Measurements from ENCODE around the gene SPCS1. TPM values are rescaled to one million over a fixed set of nuclear protein-coding genes. Genes with fewer than 3 reads are reported as not detected.
"Not testable (repeated sequence)": the region's sequence is repeated elsewhere in the genome, so short reads cannot be mapped to it uniquely, and the experiment has no call there.

The SPCS1 gene
- total RNA-seq, 1 donor from 2014 or later, result 125 TPM

DNA sequence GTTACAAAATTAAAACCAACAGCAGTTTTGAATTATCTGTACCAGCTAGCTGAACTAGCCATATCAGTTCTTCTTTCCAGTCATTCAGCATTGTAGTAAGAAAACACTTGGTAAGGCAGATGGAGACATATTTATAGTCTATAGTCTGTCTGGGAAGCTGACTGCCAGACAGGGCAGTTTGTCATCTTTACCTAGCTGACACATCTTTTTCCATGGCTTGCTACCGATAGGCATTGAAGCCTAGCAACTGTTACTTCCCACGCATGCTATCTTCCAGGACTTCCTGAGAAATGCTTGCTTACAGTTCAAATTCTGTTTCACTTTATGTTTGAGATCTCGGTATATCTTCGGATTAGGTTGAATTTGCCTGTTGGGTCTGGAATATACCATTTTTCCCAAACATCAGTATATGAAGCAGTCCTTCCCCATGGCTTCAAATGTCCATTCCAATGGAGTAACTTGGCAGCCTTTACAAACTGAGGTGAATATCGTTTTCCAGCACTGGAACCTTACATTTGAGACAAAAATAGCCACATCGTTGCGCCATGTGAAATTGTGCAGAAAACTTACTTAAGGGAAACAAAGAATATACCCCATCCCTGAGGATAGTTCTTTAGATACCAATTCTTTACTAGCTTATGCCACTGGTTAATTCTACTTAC, 11.2 kb upstream of the SPCS1 start:
- DNase-seq (ENCODE audit: low spot score), result no peak

DNA sequence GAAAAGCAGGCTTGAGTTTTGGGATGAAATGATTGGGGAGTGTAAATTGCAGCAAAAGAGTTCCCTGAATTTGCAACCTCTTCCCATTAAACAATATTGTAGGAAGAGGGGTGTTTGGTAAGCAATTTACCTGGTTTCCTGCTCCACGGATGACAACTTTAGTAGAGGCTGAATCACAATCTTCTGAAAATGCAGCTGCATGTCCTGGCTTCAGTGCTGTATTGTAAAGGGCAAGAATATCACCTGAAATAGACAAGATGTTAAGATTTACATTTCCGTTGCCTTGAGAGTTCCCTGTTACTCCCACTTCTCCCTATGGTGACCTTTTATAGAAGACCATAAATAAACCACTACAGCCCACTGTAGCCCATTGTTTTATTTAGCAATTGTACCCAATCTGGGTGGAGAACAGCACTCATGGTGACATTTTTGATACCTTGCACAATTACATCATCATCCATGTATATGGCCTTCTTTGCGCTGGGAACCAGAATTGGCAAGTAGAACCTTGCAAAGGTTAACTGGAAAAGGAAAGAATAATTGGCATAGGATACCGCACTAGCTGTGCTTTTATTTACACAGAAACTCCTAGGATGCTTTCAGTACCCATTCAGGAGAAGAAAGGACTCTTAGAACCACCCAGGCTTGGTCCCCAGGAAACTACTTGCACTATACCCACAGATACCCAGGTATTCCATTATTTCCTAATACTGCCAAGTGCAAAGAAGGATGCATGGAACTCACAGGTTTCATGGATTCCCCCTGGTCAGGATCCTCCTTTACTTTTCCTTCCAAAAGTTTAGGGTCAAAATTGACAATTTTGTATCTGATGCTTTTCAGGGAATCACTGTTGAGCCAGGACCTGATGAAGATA, 9.9 kb upstream of the SPCS1 start:
- no peak for DNase-seq (ENCODE audit: low spot score)

DNA sequence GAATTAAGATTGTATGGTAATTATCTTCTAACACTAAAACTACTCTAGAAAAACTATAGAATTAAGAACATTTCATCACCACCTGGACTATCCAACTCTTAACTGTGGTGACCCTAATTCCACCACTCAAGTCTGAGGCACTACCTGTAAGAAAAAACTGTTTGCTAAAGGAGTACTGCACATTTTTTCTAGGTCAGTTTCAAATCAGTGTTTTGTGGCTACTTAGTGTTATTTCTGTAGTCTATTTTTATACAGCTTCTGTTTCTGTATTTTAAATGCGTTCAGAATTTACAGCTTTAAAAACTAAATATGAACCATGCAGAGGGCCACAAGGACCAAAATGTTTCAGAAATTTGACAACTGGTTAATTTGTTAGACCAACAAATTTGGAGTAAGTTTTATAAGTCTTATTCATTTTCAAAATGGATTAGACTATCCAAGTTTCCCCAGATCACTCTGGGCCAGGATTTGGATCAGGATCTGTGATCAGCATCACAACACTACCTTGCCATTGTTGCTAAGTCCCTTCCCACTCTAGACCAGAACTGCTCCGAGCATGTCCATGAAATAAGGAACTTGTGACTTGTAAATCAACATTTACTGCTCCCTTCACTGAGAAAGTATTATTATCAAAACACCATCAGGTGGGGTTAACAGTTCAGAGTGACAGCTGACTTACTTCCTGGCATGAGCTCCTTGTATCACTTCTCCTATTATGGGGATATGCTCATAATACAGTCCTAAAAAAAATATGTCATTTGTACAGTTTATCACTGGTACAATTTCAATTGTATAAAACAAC, 8.9 kb upstream of the SPCS1 start:
- no peak for DNase-seq (ENCODE audit: low spot score)

DNA sequence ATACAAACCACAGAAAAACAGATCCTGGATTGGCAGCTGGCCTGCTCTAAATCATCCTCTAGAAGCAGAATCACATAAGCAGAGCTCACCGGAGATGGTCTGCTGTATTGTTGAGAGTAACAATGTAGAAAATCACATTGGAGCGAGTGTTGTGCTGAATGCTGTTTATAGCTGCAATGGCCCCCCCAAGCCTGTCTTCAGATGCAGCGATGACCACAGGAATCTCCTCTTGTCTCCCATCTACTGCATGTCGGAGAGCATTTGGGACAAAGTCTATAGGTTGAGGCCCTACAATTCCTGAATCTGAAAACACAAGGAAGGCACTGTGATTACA, 8.3 kb upstream of the SPCS1 start:
- DNase-seq (ENCODE audit: low spot score), result no peak

DNA sequence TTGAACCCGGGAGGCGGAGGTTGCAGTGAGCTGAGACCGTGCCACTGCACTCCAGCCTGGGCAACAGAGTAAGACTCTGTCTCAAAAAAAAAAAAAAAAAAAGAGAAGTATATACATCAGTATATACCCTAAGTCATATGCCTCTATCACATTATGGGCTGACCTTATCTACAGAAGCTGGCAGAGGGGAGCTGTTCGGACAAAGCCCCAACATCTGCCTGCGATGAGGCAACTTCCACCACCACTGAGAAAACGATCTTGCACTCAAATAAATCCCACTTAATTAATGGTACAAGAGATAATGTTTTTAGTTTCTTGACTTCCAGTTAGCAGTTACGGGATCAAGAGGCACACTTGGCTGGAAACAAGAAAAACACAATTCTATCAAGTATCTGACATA, 2.6 kb upstream of the SPCS1 start:
- DNase-seq (ENCODE audit: low spot score), result no peak

DNA sequence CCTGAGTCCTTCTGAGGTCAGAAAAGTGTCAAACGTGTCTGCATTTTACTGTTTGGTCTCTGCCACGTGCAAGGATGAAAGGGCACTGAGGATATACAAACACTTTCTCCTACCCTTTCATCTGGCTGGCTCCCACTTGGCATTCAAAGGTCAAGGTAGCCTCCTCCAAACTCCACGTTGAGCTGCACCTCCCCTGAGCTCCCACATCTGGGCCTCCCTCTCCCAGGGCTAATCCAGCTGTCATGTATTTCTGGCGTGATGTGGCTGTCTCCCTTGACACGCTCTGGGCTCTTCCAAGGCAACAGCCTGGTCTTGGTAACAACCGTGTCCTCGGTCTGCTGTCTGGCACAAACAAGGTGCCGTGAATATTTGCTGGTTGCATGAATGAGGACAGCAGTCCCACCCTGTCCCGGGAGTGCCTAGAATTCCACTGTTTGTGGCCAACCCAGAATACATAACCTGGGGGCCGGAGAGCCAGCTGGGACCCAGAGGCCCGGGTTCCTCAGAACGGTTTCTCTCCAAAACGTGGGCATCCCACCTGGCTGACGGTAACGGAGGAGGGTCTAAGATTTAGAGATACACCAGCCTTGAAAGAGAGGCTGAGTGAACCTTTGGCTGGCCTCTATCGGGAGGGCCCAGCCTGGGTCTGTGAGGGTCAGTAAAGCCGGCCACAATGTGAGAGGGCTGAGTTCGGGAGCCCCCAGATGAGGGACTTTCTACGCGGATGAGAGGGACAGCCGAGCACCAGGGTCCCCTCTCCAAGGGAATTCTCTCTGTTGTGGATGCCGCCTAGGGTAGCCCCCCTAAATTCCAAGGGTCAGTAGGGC, 1.1 kb upstream of the SPCS1 start:
- no peak for DNase-seq (ENCODE audit: low spot score)

DNA sequence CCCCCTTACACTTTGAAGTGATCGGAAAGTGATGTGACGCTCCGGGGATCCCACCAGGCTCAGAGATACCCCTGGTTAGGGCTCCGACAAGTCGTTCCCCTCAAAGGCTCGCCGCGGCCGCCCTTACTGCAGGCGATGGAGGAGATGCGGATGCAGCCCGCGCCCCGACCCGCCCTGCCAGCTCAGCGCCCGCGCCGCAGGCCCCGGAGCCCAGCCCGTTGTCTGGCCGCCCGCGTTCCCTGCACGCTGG, 543 bp upstream of the SPCS1 start:
- no peak for DNase-seq (ENCODE audit: low spot score)

DNA sequence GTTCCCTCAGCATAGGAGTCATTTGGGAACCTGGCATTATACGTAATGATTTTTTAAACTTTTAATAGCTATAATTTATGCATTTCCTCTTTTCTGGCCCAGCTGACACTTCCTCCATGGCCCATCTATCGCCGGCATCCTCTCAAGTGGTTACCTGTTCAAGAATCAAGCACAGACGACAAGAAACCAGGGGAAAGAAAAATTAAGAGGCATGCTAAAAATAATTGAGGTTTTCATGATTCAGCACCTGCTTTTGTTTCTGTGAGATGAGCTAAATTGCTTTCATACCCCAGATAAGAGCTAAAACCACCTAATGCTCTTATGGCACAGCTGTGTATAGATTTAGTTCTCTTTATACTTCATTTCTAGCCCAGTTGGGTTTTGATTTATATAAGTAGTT, 1.7 kb downstream of the SPCS1 start:
- no peak for DNase-seq (ENCODE audit: low spot score)

DNA sequence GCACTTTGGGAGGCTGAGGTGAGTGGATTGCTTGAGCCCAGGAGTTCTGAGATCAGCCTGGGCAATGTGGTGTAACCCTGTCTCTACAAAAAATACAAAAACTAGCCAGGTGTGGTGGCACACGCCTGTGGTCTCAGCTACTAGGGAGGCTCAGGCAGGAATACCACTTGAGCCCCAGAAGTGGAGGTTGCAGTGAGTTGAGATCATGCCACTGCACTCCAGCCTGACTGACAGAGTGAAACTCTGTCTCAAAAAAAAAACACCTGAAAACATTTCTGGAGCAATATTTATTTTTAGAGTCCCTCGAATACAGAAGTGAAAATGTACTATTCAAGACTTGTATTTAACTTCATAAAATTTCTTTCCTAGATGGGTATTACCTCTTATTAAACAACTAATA, 4.6 kb downstream of the SPCS1 start:
- no peak for DNase-seq (ENCODE audit: low spot score)

DNA sequence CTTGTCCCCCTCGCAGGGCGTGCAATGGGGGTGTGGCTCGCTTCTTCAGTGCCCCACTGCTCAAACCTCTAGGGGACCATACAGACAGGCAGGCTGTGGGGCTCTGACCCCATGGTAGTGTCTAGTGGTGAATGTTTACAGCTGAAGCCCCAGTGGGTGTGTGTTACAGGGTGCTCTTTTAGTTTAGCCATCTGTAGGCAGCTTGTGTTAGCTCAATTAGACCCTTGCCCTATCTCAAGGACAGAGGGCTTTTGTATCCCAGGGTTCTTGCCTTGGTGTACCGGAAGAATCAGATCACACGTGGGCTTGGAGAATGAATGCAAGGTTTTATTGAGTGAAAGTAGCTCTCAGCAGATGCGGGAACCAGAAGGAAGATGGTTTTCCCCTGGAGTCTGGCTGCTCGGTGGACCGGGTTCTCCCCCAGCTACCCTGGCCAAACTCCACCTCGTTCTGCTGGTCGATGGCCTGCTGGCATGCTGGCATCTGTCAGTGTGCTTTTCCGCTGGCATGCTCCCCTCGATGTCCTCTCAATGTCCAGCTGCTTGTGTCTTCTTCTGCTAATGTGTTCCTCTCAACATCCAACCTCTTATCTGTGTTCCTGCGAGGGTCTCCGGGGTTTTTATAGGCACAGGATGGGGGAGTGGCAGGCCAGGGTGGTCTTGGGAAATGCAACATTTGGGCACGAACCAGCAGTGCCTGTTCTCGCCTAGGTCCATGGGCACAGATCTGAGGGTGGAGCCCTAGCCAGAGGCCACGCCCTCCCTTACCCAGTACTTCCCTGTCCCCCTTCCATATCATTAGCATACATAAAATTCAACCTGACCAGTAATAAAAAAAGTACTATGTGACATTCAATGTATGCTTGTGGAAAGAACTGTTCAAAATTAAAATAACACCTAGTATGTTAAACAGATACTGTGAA, 6.6 kb downstream of the SPCS1 start:
- no peak for DNase-seq (ENCODE audit: low spot score)

DNA sequence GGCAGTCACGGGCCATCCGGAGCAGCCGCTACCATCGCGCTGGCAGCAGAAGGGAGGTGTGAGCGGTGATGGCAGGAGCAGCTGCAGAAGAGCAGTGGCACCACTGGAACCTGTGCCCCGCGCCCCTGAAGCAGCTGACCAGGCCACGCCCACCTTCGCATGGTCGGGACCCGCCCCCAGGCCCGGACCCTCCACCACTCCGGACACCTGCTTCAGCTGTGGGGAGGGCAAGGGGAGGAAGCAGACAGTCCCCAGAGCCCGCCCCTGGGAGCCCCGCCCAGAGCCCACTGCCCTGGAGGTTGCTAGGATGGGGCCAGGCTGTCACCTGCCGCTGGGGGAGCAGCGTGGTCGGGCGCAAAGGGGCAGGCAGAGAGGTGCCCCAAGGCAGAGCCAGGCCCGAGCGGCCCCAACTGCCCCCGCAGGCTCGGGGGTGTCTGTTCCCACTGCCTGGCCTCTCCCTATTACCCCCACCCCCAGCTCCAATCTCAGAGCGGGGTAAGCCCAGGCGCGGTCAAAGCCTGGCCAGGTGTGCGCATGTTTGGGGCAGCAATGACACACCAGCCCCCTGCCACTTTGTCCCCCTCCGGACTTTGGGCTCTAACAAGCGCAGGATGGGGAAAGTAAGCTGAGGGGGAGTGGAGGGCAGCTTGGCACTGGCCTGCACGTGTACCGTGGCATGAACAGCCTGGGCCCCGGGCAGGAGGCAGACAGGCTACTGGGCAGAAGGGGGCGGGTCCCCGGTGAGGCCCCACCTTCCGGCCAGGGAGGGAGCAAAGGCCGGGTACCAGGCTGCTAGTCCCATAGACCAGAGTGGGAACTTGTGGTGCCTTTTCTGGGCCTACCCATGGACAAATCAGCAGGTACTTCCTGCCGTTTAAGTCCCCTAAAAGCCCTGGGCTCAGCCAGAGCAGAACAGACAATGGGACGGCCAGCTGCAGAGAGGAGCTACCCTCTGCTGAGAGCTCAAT, 8.7 kb downstream of the SPCS1 start:
- DNase-seq (ENCODE audit: low spot score), result no peak

DNA sequence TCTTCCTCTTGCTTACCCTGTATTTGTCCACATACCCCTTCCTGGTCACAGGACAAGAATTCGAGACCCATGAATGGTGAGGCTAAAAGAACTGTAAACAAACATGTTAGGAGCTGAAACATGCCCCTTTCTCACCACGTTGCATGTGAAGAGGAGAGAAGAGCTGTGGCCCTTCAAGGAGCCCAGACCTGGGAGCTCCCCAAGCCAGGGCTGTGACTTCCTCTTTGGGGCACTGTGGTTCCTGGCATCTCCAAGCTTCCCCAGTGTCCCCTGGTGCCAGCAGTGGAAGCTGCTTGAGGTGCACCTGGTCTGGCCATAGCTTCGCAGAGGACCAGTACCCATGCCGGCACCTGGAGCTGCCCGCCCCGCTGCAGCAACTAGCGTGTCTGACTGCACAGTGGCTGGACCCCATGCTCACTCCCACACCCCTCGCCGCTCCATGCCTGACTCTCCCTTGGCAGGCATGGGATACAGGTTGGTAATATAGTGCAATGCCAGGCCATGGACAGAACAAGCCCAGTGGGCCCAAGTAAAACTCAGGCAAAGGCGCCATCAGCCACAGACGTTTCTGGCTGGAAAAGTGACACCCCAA, 9.9 kb downstream of the SPCS1 start:
- DNase-seq (ENCODE audit: low spot score), result no peak

DNA sequence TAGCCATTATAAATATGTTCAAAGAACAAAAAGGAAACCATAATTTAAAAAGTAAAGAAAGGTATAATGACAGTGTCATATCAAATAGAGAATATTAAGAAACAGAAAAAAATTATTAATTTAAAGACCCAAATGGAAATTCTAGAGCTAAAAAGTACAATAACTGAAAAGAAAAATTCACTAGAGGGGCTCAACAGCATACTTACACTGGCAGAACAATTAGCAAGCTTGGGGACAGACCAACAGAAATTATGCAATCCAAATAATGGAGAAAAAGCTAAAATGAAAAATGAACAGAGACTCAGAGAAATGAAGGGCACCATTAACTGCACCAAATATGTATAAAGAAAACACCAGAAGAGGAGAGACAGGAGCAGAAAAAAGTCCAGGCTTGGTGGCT, 13.7 kb downstream of the SPCS1 start:
- no peak for DNase-seq (ENCODE audit: low spot score)

DNA sequence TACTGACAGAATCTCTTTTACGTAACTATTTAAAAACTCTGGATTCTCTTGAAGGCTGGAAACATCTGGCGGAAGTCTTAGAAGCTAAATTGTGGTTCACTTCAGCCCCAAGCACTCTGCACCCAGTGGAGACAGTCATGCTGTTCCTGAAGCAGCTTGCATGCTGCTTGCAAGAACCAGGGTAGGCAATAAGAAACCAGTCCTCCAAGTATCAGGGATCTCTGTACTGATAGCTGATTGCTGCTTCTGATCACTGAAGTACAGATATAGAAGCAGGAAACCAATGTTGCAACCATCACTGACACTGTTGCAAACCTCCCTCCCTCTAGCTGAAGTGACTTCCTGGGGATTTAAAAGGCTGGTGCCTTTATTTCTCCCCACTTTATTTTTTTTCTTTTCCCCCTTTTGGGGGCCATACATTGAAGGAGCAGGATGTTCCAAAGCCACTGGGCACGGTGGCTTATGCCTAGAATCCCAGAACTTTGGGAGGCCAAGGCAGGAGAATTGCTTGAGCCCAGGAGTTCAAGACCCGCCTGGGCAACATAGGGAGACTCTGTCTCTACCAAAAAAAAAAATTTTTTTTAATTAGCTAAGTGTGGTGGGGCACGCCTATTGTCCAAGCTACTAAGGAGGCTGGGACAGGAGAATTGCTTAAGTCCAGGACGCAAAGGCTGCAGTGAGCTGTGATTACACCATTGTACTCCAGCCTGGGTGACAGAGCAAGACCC, 15.3 kb downstream of the SPCS1 start:
- DNase-seq (ENCODE audit: low spot score), result no peak

DNA sequence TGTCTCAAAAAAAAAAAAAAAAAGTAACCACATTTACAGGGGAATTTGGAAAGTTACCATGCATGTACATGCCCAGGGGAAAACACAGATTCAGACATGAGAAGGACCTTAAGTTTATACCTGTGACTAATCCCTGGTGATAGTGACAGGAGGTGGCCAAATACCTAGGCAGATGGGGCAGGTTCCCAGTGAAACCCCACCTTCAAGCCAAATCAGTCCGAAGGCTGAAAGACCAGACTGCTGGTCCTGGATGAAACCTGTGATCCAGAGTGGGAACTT, 15.8 kb downstream of the SPCS1 start:
- DNase-seq (ENCODE audit: low spot score), result no peak

DNA sequence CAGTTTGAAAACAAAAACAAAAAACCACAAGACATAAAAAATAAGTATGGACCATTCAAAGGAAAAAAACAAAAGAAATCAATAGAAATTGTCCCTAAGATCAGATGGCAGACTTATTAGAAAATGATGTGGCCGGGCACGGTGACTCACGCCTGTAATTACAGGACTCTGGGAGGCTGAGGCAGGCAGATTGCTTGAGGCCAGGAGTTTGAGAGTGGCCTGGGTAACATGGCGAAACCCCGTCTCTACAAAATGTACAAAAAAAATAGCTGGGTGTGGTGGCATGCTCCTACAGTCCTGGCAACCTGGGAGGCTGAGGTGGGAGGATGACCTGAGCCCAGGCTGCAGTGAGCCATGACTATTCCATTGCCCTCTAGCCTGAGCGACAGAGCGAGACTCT, 16.6 kb downstream of the SPCS1 start:
- no peak for DNase-seq (ENCODE audit: low spot score)

DNA sequence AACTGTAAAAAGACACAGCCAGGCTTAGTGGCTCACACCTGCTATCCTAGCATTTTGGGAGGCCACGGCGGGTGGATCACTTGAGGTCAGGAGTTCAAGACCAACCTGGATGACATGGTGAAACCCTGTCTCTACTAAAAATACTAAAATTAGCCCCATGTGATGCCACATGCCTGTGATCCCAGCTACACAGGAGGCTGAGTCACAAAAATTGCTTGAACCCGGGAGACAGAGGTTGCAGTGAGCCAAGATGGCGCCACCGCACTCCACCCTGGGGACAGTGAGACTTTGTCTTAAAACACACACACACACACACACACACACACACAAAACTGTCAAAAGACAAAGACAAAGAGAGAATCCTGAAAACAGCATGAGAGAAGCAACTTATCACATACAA, 18.0 kb downstream of the SPCS1 start:
- no peak for DNase-seq (ENCODE audit: low spot score)

DNA sequence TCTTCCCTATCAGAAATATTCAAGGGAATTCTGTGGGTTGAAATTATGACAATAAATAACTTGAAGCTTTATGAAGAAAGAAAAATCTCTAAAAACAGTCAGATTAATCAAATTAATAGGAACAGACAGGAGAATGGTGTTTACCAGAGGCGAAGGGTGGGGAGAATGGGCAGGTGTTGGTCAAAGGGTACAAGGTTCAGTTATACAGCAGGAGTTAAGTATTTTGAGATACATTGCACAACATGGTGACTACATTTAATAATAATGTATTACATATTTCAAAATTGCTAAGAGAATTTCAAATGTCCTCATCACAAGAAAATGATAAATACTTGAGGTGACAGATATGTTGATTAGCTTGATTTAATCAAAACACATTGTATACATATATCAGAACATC, 18.6 kb downstream of the SPCS1 start:
- no peak for DNase-seq (ENCODE audit: low spot score)

DNA sequence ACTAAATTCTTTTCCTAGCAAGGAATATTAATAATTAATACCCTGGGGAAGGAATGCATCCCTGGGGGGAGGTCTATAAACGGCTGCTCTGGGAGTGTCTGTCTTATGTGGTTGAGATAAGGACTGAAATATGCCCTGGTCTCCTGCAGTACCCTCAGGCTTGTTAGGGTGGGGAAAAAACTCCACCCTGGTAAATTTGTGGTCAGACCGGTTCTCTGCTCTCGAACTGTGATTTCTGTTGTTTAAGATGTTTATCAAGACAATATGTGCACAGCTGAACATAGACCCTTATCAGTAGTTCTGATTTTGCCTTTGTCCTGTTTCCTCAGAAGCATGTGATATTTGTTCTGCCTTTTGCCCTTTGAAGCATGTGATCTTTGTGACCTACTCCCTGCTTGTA, 22.8 kb downstream of the SPCS1 start:
- DNase-seq (ENCODE audit: low spot score), result not testable (repeated sequence)

Measured in ureter (tissue), 1 donor.